GM19025 (cell line): ENCODE data around the gene FAM168A.
"Not testable (repeated sequence)": the region's sequence is repeated elsewhere in the genome, so short reads cannot be mapped to it uniquely, and the experiment has no call there.

ENCODE experiments used
- ATAC-seq: cut with Tn5 transposase; IDR thresholded peaks from one replicate; pipeline ENCODE4 v1.9.1; 2021; ENCODE audit warnings: mild to moderate bottlenecking, low read depth, moderate library complexity; ENCODE audit not compliant: unreplicated experiment

The FAM168A gene

GRCh38 chr11:73439002-73439843 is 158.7 kb downstream of the FAM168A start:
- ATAC-seq, result no peak

GRCh38 chr11:73436859-73437258 is 161.1 kb downstream of the FAM168A start:
- ATAC-seq, result not testable (repeated sequence)

GRCh38 chr11:73431396-73431795 is 166.5 kb downstream of the FAM168A start:
- ATAC-seq, result no peak

DNA sequence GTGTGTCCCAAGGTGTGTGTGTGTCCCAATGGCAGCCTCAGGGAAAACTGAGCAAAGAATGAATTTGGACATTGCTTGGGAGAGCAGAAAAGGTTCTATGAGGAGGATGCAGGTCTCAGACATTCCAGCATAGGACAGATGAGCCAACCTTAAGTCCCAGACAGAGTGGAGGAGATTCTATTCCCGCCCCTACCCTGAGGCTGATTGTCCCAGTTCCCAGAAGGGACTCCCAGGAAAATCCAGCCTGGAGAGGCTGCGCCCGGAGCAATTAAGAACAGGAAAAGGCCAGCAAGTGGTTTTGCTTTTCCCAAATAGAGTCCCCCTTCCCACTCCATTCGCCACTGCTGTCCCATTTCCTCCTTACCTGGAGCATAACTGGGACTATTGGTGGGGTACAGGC is 167.6 kb downstream of the FAM168A start:
- no peak for ATAC-seq

DNA sequence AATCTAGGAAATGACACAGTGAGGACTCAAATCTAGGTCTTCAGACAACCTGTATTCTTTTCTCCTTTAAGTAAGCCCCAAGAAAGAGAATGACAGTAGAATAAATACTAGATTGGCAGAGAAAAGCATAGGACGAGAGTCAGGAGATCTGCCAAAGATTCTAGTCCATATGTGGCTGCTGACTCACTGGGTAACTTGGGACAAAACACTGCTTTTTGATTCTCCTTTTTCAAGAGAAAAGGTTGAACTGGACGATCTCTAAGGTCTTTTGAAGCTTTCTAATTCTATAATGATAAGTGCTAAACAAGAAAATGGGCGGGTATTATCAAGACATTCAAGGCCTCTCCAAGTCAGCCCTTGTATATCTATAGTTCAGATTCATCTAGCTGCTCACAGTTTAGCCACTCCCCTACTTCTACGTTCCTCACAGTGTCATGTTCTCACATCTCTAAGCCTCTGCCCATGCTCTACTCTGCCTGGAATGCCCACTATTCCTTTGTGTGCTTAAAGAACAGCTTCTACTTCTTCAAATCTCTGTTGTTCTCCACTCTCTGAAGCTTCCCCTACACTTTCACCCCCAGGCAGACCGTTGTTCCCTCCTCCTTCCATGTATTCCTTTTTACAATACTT is 168.7 kb downstream of the FAM168A start:
- ATAC-seq, result no peak

- ATAC-seq, result no peak
These were observed 169.2 kb downstream of the FAM168A start for GRCh38 chr11:73428699-73429098.

DNA sequence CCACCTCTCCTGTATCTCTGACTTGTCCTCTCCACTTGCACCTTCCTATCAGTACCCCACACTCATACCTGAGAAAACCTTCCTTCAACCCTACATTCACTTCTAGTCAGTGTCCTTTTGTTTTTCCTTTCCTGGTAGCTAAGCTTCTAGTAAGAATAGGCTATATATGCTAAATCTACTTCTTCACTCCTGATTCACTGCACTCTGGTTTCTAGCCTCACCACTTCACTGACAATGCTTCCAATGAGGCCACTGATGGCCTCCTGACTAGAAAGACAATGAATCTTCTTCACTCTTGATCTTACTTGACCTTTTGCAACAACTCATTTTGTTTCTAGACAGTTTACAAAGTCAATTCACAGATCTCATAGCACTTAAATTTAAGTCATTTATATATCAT is 169.7 kb downstream of the FAM168A start:
- ATAC-seq, result no peak

GRCh38 chr11:73426219-73426850 is 171.6 kb downstream of the FAM168A start:
- no peak for ATAC-seq

DNA sequence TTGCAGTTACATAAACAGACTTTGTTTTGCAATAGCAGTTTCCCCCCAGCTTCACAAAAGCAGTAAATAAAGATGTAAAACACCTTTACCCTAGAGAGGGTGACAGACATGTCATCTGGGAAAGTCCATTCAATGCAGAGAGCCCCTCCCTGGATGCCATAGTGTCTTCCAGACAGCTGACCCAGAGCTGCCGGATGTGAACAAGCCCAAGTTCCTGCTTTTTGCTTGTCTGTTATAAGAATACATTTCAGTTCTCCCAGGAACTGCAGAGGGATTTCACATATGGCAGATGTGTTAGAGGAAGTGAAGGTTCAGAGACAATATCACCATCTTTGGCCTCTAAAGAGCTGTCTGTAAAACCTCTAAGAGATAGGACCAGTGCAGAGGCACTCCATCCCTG is 172.8 kb downstream of the FAM168A start:
- no peak for ATAC-seq

- no peak for ATAC-seq
These were observed 174.4 kb downstream of the FAM168A start for GRCh38 chr11:73423506-73423905.

GRCh38 chr11:73422886-73423285 is 175.0 kb downstream of the FAM168A start:
- ATAC-seq, result no peak

GRCh38 chr11:73420136-73420535 is 177.8 kb downstream of the FAM168A start:
- no peak for ATAC-seq

- ATAC-seq, result no peak
These were observed 181.1 kb downstream of the FAM168A start for GRCh38 chr11:73416786-73417185.

- no peak for ATAC-seq
These were observed 181.9 kb downstream of the FAM168A start for GRCh38 chr11:73415854-73416615.

- ATAC-seq, result no peak
These were observed 182.8 kb downstream of the FAM168A start for GRCh38 chr11:73414977-73415651.

DNA sequence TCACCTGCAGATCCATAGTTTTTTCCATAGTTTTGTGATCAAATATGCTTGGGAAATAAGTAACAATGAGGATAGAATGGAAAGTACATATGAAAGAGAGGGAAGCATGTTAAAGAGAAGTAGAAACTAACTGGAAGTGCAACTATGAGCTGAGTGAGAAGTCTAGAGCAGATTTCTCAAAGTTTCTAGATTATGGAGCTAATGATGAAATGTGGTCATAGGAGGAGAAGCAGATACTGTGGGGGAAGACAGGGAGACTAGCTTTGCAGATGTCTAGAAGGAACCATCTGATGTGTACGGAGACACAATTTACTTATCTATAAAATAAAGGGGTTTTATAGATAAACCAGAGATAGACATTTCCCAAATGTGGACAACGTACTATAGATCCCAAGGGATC is 184.7 kb downstream of the FAM168A start:
- no peak for ATAC-seq

GRCh38 chr11:73412308-73412707 is 185.6 kb downstream of the FAM168A start:
- no peak for ATAC-seq

GRCh38 chr11:73411031-73411430 is 186.9 kb downstream of the FAM168A start:
- ATAC-seq, result no peak

DNA sequence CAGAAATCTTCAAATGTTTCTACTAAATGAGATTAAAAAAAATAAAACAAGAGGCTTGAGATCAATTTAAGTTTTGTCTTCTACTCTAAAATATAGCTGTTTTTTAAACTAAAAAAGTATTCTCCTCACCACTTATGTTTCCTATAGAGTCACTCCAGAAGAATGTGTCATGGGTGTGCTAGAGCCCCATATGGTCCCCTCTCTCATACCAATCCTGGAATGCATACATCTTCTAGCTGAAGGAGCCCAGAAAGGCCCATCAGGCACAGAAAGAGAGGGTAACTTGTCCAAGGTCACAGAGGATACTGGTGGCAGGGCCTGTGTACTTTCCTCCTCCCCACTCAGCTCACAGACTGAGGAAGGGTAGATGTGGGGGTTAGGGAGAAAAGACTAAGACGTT is 187.3 kb downstream of the FAM168A start:
- ATAC-seq, result no peak

GRCh38 chr11:73409431-73409830 is 188.5 kb downstream of the FAM168A start:
- ATAC-seq, result no peak
